Renal pelvis (tissue), 4 donors: Measurements from ENCODE around the gene SCYL1. TPM values are rescaled to one million over a fixed set of nuclear protein-coding genes. Genes with fewer than 3 reads are reported as not detected.
"Not testable (repeated sequence)": the region's sequence is repeated elsewhere in the genome, so short reads cannot be mapped to it uniquely, and the experiment has no call there.

ENCODE experiments used
- DNase-seq: peaks from one replicate; pipeline ENCODE4 v3.0.0-alpha.2; 2013
- polyA plus RNA-seq, 3 donors: library from polyadenylated mRNA; unstranded; fragments of 120-200 nt; gene quantifications; one replicate each; pipeline ENCODE4 v1.2.1, GENCODE V29; 2013; ENCODE audit not compliant: insufficient read length in 3 of 3

Gene SCYL1
- polyA plus RNA-seq, 3 donors = 77.3 to 92.5 (median 81.5) TPM

GRCh38 chr11:65503368-65503948 lies 21.4 kb upstream of the SCYL1 start:
- no peak for DNase-seq

- peak; percentile 65 for DNase-seq
Measured at GRCh38 chr11:65503949-65504673, 20.8 kb upstream of the SCYL1 start.

GRCh38 chr11:65504674-65505465 lies 20.0 kb upstream of the SCYL1 start:
- DNase-seq = no peak

GRCh38 chr11:65505466-65506289 lies 19.2 kb upstream of the SCYL1 start:
- no peak for DNase-seq

- DNase-seq = no peak
Measured at GRCh38 chr11:65506290-65506771, 18.6 kb upstream of the SCYL1 start.

GRCh38 chr11:65506772-65507505 lies 17.9 kb upstream of the SCYL1 start:
- peak; percentile 73 for DNase-seq

GRCh38 chr11:65512311-65512710 lies 12.6 kb upstream of the SCYL1 start:
- not testable (repeated sequence) for DNase-seq

- no peak for DNase-seq
Measured at GRCh38 chr11:65516135-65516968, 8.5 kb upstream of the SCYL1 start.

- not testable (repeated sequence) for DNase-seq
Measured at GRCh38 chr11:65518941-65519549, 5.8 kb upstream of the SCYL1 start.

GRCh38 chr11:65521777-65522521 lies 2.9 kb upstream of the SCYL1 start:
- DNase-seq = not testable (repeated sequence)

GRCh38 chr11:65522718-65523630 lies 1.9 kb upstream of the SCYL1 start:
- DNase-seq = not testable (repeated sequence)

GRCh38 chr11:65523631-65523968 lies 1.3 kb upstream of the SCYL1 start:
- DNase-seq = not testable (repeated sequence)

- DNase-seq = no peak
Measured at GRCh38 chr11:65524014-65524740, 706 bp upstream of the SCYL1 start.

- DNase-seq = no peak
Measured at GRCh38 chr11:65525546-65526480, 930 bp downstream of the SCYL1 start.

- DNase-seq = no peak
Measured at GRCh38 chr11:65526744-65527143, 1.9 kb downstream of the SCYL1 start.

GRCh38 chr11:65528819-65529350 lies 4.0 kb downstream of the SCYL1 start:
- DNase-seq = no peak
